Right kidney (tissue), 9 donors: ENCODE measurements around the gene GMPR.

Experiments used
- DNase-seq: peaks from one replicate; pipeline ENCODE4 v3.0.0-alpha.2; 2016
- long read RNA-seq, 8 donors: transcript quantifications; one replicate each; lab custom pipeline, GENCODE V29; 2026

GMPR gene
- long read RNA-seq, donor 1, transcript GMPR-202 (2 exons, 793 nt): major isoform, 5 of 6 reads
- long read RNA-seq, donor 1, partial matches to known transcripts: 0 of 6 reads
- long read RNA-seq, donor 1, other reads (novel, unspliced or antisense): 0 of 6 reads
- long read RNA-seq, donor 2, partial matches to known transcripts: 0 of 2 reads
- long read RNA-seq, donor 2, other reads (novel, unspliced or antisense): 0 of 2 reads
- long read RNA-seq, donor 3, partial matches to known transcripts: 0 of 2 reads
- long read RNA-seq, donor 3, other reads (novel, unspliced or antisense): 0 of 2 reads
- long read RNA-seq, donor 4, partial matches to known transcripts: 0 of 5 reads
- long read RNA-seq, donor 4, other reads (novel, unspliced or antisense): 0 of 5 reads
- long read RNA-seq, donor 5, partial matches to known transcripts: 0 of 6 reads
- long read RNA-seq, donor 5, other reads (novel, unspliced or antisense): 0 of 6 reads
- long read RNA-seq, donor 6, transcript GMPR-201 (9 exons, 1,515 nt): major isoform, 6 of 7 reads
- long read RNA-seq, donor 6, partial matches to known transcripts: 0 of 7 reads
- long read RNA-seq, donor 6, other reads (novel, unspliced or antisense): 0 of 7 reads
- long read RNA-seq, donor 7, transcript GMPR-201 (9 exons, 1,515 nt): major isoform, 5 of 6 reads
- long read RNA-seq, donor 7, partial matches to known transcripts: 0 of 6 reads
- long read RNA-seq, donor 7, other reads (novel, unspliced or antisense): 0 of 6 reads
- long read RNA-seq, donor 8, transcript GMPR-201 (9 exons, 1,515 nt): major isoform, 7 of 7 reads
- long read RNA-seq, donor 8, partial matches to known transcripts: 0 of 7 reads
- long read RNA-seq, donor 8, other reads (novel, unspliced or antisense): 0 of 7 reads

DNA sequence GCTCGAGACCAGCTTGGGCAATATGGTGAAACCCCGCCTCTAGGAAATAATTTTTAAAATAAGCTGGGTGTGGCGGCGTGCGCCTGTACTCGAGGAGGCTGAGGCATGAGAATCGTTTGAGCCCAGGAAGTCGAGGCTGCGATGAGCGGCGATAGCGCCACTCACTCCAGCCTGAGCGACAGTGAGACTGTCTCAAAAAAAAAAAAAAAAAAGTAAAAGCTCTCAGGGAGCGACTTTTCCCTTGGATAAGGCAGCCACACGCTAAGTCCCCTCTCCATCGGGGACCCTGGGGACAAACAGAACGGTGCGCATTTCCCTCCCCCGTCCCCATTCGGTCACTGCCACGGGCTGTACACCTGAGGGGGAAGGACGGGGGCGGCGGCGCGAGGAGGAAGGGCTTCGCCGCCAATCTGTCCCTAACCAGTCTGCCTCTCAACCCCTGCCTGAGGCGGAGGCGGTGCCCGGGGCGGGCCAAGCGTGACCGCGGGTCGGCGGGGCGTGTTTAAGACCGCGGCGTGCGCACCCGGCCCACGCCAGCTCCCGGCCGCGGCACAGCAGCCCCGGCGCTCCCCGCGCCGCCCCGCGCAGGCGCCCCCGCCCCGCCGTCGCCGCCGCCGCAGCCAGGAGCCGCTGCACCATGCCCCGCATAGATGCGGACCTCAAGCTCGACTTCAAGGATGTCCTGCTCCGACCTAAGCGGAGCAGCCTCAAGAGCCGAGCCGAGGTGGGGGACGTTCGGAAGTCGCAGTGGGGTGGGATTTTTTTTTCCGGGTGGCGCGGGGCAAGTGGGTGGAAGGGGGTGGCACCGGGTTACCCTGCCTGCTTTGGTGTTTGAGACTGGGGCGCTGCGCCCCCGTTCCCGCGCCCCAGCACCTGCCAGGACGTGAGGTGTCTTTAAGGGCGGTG lies at the start of gene GMPR:
Gene GMPR (plus strand): TSS at position 531 of the 906 bp plus-strand sequence. CDS start 107 bp downstream, at position 638.
- DNase-seq: peak; percentile 82

DNA sequence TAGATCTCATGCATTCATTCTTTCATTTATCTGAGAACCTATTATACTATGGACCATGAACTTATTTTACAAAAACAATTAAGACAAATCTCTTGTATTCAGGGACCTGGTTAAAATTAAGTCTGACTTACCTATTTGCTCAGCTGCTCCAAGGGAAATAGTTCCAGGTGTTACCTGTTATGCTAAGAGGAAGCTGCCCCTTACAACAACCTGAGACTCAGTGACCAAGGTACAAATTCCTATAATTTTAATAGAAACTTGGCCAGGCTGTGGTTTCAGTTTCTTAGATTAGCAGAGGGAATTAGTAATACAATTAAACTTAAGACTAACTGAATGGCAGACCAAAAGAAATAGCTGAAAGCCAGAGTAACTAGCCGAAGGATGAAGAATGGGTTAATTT lies 48.2 kb upstream of the GMPR start:
- no peak for DNase-seq

DNA sequence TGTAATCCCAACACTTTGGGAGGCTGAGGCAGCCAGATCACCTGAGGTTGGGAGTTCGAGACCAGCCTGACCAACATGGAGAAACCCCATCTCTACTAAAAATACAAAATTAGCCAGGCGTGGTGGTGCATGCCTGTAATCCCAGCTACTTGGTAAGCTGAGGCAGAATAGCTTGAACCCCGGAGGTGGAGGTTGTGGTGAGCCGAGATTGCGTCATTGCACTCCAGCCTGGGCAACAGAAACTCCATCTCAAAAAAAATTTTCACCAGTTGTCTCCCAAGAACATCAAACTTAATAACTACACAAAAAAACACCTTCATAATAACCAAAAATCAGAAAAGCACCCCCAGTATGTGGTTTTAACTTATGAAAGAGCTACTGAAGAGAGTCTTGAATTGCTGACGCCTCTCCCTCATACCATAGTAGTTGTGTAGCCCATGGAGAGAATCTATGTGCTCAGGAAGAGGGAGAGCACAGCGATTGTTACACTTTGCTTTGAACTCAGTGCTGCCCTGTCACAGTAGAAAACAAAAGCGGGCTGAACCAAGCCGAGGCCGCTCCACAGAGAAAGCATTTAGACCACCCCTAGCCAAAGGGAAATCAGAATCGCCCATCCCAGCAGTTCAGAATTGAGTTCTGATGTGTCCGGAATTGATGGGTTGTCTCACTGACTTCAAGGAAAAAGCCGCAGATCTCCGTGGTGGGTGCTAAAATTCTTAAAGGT lies 42.0 kb upstream of the GMPR start:
- no peak for DNase-seq

DNA sequence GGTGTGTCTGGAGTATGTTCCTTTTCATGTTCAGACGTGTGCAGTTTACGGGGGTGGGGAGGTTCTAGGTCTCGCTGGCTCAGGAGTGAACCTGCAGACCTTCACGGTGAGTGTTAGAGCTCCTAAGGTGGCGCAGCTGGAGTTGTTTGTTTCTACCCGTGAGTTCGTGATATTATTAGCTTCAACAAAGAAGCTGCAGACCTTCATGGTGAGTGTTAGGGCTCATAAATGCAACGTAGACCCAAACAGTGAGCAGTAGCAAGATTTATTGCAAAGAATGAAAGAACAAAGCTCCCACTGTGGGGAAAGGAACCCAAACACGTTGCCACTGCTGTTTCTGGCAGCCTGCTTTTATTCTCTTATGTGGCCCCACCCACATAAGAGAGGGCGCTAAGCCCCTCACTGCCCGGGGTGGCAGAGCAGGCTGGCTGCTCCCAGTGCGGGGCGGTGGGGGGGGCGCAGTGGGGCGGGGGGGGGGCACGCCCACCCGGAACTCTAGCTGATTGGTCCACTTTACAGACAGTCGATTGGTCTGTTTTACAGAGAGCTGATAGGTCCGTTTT lies 41.3 kb upstream of the GMPR start:
- no peak for DNase-seq

DNA sequence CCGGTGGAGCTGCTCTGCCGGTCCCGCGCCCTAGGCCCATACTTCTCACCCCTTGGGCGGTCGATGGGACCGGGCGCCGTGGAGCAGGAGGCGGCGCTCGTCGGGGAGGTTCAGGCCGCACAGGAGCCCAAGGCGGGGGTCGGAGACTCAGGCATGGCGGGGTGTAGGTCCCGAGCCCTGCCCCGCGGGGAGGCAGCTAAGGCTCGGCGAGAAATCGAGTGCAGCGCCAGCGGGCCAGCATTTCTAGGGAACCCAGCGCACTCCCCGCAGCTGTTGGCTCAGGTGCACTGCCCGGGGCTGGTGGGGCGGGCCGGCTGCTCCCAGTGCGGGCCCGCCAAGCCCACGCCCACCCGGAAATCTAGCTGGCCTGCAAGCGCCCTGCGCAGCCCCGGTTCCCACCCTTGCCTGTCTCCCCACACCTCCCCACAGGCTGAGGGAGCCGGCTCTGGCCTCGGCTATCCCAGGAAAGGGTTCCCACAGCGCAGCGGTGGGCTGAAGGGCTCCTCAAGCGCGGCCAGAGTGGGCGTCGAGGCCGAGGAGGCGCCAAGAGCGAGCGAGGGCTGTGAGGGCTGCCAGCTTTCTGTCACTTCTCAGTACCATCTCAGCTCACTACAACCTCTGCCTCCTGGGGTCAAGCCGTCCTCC lies 40.2 kb upstream of the GMPR start:
- no peak for DNase-seq

DNA sequence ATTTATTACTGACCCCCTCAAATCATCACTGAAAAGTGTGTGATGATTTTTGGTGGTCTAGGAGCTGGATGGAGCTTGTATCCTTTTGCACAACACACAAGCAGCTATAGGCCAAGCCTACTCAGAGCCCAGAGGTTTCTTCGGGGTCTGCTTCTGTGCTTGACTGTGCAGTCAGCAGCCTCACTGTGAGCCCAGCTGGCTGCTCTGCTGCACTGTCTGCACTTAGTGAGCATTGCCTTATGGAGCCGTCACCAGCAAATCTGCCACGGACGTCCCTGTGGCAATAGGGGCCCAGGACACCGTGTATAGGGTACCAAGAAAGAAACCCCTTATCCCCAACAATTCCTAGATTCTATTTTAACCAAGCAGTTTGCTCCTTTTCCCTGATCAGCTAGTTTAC lies 38.6 kb upstream of the GMPR start:
- DNase-seq: no peak

DNA sequence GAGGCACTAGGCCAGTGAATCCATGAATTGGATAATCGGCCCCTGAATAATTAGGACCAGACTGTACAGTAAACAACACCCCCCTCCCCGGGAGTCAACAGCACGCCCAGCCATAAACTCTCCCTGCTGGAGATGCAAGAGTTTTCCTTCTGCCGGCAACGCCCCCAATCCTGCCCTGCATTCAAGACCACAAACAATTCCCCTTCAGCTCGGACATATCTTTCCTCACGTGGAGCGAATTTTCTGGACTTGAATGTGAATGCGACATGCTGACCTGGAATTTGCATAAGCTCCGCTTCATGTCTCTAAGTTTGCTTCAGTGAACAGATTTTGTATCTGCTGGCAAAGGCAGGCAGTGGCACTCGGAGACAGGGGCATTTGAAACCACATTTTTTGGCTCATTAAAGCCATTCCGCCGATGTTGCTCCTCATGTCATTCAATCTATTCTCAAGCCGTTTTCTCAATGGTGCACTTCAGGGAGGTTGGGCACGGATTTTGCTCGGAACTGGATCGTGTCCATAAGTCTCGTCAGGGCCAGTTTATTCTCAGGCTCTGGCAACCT lies 38.0 kb upstream of the GMPR start:
- DNase-seq: peak; percentile 56

DNA sequence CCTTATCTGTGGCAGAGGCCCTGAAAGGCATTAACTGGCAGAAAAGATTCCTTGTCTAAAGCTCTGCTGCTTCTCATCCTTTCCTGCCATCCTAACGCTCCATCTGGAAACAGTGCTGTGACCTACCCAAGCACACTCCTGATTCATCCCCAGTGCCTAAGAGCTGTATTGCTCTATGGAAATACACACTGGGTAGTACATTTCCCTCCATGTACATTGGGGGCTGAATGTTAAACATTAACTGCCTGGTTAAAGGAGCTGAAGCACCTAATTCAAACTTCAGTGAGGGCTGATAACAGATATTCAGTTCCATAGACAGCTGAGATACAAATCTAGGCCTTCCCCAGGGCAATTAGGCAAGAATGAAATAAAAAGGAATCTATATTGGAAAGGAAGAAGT lies 36.7 kb upstream of the GMPR start:
- DNase-seq: no peak

DNA sequence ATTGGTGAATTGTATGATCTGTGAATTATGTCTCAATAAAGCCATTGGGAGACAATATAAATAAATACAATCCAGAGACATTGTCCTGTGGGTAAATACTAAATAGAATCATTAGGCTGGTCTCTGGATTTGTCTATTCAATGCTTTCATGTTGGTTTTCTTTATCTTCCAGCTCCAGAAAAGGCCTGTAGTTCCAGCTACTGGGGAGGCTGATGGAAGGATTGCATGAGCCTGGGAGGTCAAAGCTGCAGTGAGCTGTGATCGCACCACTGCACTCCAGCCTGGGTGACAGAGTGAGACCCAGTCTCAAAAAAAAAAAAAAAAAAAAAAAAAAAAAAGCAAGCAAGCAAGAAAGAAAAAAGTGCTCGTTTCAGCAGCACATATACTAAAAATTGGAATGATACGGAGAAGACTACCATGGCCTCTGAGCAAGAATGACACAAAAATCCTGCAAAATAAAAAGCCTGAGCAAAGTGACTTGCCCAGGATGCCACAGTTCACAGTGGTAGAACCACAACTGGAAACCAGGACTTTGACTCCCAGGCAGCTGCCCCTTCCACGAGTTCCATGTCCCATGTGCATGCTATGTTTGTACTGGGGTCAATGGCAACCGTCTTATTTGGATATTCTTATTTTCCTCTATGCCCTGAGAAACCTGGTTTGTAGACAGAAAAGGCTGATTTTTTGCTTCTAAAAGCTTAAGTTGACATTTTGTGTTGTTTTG lies 33.6 kb upstream of the GMPR start:
- DNase-seq: no peak

DNA sequence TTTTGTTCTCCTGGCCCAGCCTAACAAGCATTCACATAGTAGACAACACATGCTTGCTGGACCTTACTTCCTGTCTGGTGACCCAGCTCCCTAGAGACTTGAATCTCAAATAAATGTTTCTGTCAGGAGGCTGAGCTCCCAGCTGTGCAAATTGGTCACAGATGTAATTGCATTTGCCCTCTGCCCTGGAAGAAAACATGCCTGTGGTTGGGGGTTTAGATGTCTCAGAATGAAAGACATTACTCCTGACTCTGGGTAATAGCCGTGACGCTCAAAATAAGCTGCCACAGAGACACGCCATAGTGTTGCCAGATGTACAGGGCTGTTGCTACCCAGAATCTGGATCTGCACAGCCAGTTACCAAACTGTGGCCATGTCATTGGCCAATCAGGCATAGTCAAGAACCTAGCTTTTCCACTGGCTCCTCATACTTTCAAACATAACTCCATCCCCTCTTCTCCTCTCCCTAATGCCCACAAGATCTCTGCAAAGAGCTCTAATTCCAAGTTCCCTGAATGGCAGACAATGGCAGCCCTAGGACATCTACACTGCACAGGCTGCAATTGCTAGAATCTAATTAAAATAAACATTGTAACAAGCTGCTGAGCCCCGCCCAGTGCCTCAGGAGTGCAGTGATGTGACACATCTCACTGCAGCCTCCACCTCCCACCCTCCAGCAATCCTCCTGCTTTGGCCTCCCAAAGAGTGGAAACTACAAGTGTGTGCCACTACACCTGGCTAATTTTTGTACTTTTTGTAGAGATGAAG lies 32.8 kb upstream of the GMPR start:
- DNase-seq: peak; percentile 61

DNA sequence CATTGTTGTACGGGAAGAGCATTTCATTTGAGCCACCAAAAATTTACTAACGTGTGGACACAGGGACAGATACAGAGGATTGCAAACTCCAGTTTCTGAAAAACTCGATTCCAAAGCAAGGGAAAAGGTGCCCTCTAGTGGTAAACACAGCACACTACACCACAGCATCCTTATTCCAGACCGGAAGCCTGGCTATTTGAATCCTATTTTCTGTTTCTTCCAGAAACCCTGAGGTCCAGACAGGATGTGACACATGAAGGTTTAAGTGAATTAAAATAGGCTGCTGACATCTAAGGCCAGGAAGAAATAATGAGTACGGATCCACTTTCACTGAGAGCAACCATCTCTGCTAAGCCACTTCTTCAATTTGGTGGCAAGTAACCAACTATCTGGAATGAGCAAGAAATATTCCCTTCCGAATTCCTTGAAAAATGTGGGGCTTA lies 31.8 kb upstream of the GMPR start:
- DNase-seq: peak; percentile 64

DNA sequence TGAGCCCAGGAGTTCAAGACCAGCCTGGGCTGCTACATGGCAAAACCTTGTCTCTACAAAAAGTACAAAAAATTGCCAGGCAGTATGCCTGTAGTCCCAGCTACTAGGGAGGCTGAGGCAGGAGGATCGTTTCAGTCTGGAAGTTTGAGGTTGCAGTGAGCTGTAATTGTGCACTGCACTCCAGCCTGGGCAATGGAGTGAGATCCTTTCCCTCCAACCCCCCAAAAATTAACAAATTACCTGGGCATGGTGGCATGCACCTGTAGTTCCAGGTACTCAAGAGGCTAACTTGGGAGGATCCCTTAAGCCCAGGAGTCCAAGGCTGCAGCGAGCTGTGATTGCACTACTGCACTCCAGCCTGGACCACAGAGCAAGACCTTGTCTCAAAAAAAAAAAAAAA lies 29.4 kb upstream of the GMPR start:
- DNase-seq: no peak

DNA sequence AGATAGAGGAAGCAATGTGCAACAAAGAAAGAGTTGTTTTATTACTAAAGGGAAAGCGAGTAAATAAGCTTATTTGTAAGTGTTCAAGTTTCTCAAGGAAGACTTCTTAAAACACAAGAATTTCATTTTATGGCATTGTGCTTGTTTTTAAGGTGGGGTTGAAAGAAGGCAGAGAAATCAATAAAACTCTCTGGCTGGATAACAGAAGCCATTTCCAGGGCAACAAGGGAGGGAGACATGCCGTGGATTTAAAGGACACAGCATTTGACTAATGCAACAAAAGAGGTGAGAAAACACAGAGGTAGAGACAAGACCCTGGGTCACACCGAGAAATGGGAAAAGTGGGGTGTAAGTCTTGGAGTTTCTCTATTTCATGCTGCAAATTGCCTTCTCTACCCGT lies 28.8 kb upstream of the GMPR start:
- DNase-seq: no peak

DNA sequence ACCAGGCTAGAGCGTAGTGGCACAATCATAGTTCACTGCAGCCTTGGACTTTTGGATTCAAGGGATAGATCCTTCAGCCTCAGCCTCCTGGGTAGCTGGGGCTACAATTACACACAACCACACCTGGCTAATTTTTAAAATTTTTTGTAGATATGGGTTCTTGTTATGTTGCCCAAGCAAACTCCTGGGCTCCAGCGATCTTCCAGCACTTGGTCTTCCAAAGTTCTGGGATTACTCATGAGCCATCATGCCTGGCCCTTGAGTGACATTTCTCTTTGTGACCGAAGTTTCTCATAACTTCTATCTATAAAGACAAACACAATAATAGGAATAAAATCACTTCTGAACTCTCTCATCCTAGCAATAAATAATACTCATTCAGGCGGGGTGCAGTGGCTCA lies 26.1 kb upstream of the GMPR start:
- DNase-seq: no peak

DNA sequence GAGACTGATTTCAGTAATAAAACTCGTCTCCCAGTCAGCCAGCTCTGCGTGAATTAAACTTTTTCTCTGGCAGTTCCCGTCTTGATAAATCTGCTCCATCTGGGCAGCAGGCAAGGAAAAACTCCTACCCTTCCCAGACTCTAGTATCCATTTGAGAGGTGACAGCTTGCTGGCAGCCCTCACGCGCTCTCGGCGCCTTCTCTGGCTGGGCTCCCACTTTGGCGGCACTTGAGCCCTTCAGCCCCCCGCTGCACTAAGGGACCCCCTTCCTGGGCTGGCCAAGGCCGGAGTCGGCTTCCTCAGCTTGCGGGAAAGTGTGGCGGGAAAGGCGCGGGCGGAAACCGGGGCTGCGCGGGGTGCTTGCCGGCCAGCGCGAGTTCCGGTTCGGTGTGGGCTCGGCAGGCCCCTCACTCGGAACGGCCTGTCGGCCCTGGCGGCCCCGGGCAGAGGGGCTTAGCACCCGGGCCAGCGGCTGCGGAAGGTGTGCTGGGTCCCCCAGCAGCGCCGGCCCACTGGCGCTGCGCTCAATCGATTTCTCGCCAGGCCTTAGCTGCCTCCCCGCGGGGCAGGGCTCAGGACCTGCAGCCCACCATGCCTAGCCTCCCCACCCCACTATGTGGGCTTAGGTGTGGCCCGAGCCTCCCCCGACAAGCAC lies 21.8 kb upstream of the GMPR start:
- peak; percentile 60 for DNase-seq

DNA sequence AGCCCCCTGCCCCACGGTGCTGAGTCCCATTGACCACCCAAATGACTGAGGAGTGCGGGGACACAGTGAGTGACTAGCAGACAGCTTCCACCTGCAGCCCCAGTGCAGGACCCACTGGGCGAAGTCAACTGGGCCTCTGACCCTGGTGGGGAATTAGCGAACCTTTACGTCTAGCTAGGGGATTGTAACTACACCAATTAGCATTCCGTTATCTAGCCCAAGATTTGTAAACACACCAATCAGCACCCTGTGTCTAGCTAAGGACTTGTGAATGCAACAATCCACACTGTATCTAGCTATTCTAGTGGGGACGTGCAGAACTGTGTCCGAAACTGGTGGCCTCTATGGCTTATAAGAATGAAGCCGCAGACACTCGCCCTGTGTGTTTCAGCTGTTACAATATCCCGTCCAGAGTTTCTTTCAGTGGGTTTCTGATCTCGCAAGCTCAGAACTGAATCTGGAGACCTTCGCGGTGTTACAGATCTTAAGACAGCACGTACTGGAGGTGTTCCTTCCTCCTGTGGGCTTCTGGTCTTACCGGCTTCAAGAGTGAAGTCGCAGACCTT lies 21.1 kb upstream of the GMPR start:
- DNase-seq: no peak

DNA sequence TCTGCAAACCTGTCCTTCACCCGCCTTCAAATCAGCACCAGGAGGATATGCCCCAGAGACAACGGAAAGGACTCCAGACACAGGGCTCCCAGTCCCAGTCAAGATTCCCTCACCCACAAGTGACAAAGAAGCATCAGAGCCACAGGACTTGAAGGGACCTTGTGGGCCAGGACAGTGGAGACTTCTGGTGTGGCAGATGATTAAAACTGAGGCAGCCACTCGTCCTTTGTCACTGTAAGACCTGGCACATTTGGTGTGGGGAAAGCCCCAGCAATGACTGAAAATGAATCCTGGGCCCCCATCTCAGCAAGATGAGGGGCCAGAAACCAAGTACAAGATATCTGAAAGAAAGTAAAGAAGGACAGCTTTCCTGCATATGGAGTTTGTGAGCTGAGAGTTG lies 15.6 kb upstream of the GMPR start:
- DNase-seq: no peak

DNA sequence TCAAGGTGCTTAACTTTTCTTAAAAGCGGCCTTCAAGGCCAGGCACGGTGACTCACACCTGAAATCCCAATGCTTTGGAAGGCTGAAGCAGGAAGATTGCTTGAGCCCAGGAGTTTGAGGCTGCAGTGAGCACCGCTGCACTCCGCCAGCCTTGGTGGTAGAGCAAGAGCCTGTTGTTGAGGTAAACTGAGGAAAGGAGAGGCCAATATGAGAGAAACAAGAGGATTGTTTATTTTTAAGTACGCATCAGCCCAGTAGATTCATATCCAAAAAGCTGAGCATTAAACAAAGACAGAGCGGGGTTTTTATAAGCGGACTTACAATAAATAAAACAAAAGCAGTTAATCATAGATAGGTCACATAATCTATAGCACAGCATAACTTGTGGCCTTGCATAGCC lies 15.0 kb upstream of the GMPR start:
- no peak for DNase-seq
